ENCODE results near the gene DOK1.

Gene DOK1

GRCh38 chr2:74548285-74548899 lies 6.1 kb upstream of the DOK1 start:
- Histone ChIP-seq H3K9me2 (ENCODE audit: low read depth, low read length) (no peaks in the 10 kb centered on the region), H3K27ac (ENCODE audit: low read depth, low read length, poor library complexity, severe bottlenecking) (no peak overlapping the region), H3F3A (ENCODE audit: insufficient read depth, low read length) (no peaks in the 10 kb centered on the region), H3K36me3 (ENCODE audit: insufficient read depth, low read length) (no peaks in the 10 kb centered on the region), H3K4me1 (ENCODE audit: insufficient read depth, low read length, severe bottlenecking) (peaks cover 3% of the 10 kb centered on the region), H3K4me3 (ENCODE audit: low read depth, low read length, poor library complexity, severe bottlenecking) (no peak overlapping the region), H3K79me2 (ENCODE audit: insufficient read depth, low read length) (no peaks in the 10 kb centered on the region), H3K9me3 (ENCODE audit: low read length) (no peaks in the 10 kb centered on the region), H3K27me3 (ENCODE audit: insufficient read depth, low read length) (peaks cover 13% of the 10 kb centered on the region), H3K4me2 (ENCODE audit: low read length) (no peak overlapping the region), H3K9ac (ENCODE audit: low read length) (no peak overlapping the region), H4K20me1 (ENCODE audit: insufficient read depth, low read length) (no peaks in the 10 kb centered on the region), H2AFZ (ENCODE audit: low read length) (no peak overlapping the region)
- no peak for TF ChIP-seq CTCF (IDR thresholded peaks at IDR 0.05; ENCODE audit: low read length)
- TF ChIP-seq EZH2 (IDR thresholded peaks at IDR 0.05; ENCODE audit: borderline replicate concordance, low read length): no peak

GRCh38 chr2:74548900-74549826 lies 5.4 kb upstream of the DOK1 start:
- no peak overlapping the region for H2AFZ ChIP-seq (ENCODE audit: low read length)
- no peak overlapping the region for H3K9ac ChIP-seq (ENCODE audit: low read length)
- no peaks in the 10 kb centered on the region for H3K9me2 ChIP-seq (ENCODE audit: low read depth, low read length)
- H4K20me1 ChIP-seq (ENCODE audit: insufficient read depth, low read length): no peaks in the 10 kb centered on the region
- no peak overlapping the region for H3K4me3 ChIP-seq (ENCODE audit: low read depth, low read length, poor library complexity, severe bottlenecking)
- H3K27ac ChIP-seq (ENCODE audit: low read depth, low read length, poor library complexity, severe bottlenecking): no peak overlapping the region
- peaks cover 9% of the 10 kb centered on the region for H3K4me1 ChIP-seq (ENCODE audit: insufficient read depth, low read length, severe bottlenecking)
- no peaks in the 10 kb centered on the region for H3K36me3 ChIP-seq (ENCODE audit: insufficient read depth, low read length)
- H3K27me3 ChIP-seq (ENCODE audit: insufficient read depth, low read length): peaks cover 13% of the 10 kb centered on the region
- no peaks in the 10 kb centered on the region for H3K79me2 ChIP-seq (ENCODE audit: insufficient read depth, low read length)
- no peak overlapping the region for H3K4me2 ChIP-seq (ENCODE audit: low read length)
- TF ChIP-seq CTCF (IDR thresholded peaks at IDR 0.05; ENCODE audit: low read length): no peak
- no peak for TF ChIP-seq EZH2 (IDR thresholded peaks at IDR 0.05; ENCODE audit: borderline replicate concordance, low read length)
- H3F3A ChIP-seq (ENCODE audit: insufficient read depth, low read length): no peaks in the 10 kb centered on the region
- no peaks in the 10 kb centered on the region for H3K9me3 ChIP-seq (ENCODE audit: low read length)

- TF ChIP-seq EZH2 (IDR thresholded peaks at IDR 0.05; ENCODE audit: borderline replicate concordance, low read length) (no peak), CTCF (IDR thresholded peaks at IDR 0.05; ENCODE audit: low read length) (no peak)
- Histone ChIP-seq H3K4me3 (ENCODE audit: low read depth, low read length, poor library complexity, severe bottlenecking) (no peak overlapping the region), H3K9me2 (ENCODE audit: low read depth, low read length) (no peaks in the 10 kb centered on the region), H3K9ac (ENCODE audit: low read length) (no peak overlapping the region), H3K36me3 (ENCODE audit: insufficient read depth, low read length) (no peaks in the 10 kb centered on the region), H3F3A (ENCODE audit: insufficient read depth, low read length) (no peaks in the 10 kb centered on the region), H2AFZ (ENCODE audit: low read length) (no peak overlapping the region), H3K27me3 (ENCODE audit: insufficient read depth, low read length) (peaks cover 13% of the 10 kb centered on the region), H3K79me2 (ENCODE audit: insufficient read depth, low read length) (no peaks in the 10 kb centered on the region), H3K27ac (ENCODE audit: low read depth, low read length, poor library complexity, severe bottlenecking) (no peak overlapping the region), H3K4me1 (ENCODE audit: insufficient read depth, low read length, severe bottlenecking) (peaks cover 12% of the 10 kb centered on the region), H3K9me3 (ENCODE audit: low read length) (no peaks in the 10 kb centered on the region), H3K4me2 (ENCODE audit: low read length) (no peak overlapping the region), H4K20me1 (ENCODE audit: insufficient read depth, low read length) (no peaks in the 10 kb centered on the region)
Observed at GRCh38 chr2:74550231-74550630, 4.3 kb upstream of the DOK1 start.

All from OCI-LY1 (cell line).